ENCODE results near the gene VPS35. TPM values are rescaled to one million over a fixed set of nuclear protein-coding genes. Genes with fewer than 3 reads are reported as not detected.

The VPS35 gene
- total RNA-seq, 1 experiment from 2014 or later = 86.8 TPM

DNA sequence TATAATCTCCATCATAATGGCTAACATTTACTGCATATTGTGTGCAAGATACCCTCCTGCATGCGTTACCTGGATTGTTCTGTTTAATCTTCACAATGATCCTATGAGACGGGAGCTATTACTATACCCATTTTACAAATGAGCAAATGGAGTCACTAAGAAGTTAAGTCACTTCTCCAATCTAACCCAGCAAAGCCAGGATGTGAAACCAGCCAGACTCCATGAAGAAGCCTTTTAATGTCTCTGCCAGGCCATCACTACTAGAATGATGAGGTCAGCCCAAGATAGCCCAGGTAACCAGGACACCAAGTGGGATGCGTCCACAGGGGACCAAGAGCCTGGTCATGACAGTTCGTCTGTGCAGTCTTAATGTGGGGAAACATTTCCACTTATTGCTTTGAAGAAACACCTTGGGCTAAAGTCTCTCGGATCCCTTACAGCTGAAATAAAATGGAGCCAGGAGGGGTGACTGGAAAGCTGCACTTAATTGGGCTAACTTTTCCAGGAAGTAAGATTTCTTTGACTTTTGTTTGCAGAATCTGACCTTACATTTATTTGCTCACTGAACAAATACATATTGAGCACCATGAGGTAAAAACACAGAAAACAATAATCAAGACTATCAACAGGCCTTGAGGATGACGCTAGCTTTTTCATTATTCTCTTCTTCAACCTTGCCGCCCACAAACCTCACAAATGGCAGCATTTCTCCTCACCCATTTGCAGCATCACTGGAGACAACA lies 66.9 kb downstream of the VPS35 start:
- no peaks in the 10 kb centered on the region for H3K27me3 ChIP-seq (ENCODE audit: control insufficient read depth, insufficient read depth, low read length)
- ChIA-PET POLR2A (no interaction called here), CTCF (no interaction called here)

DNA sequence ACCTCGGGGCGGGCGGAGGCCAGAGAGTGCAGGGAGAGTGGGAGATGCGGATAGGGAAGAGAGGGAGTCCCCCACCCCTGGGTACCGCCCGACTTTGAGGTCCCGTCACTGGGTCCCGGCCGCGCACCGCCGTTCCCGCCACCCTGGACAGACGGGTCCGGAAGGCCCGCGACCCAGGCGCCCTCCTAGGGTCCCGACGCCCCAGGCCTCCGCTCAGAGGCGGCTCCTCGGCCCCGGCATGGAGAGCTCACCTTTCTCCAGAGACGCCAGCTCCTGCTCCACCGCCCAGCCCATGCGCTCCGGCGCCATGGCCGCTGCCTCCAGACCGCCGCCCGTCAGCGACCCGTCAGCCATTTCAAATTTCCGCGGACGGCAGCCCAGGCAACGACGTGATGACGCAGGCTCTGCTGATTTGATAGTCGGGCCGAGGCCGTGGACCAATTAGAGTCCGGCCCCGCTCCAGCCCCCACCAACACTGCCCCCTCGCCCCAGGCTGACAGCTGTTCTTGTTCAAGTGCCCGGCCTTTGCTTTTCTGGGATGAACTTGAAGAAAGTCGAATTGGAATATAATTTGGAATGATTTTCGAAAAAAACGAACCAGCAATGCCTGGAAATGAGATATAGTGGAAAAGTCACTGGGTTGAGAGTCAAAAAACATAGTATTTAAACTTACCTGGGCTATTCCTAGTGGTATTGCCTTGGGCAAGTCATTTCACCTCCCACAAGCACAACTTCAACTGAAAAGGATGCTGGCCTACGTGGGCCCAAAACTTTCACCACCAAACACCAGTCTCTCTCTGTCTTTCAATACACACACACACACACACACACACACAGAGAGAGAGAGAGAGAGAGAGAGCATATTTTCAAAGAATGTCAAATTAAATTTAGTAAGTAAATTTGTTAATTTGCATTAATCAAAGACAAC lies 67.7 kb downstream of the VPS35 start, which contains the start of gene SHCBP1:
Gene SHCBP1 (minus strand): TSS at position 374 of the 928 bp plus-strand sequence. CDS start 20 bp downstream, at position 354.
- peak; percentile 59; the same call in 1 of the 2 replicates for TF ChIP-seq POLR2AphosphoS5 (IDR thresholded peaks at IDR 0.05; ENCODE audit: low read depth, low read length)
- TF ChIP-seq REST (IDR thresholded peaks at IDR 0.05; ENCODE audit: insufficient read depth in 1 of 2, low read depth in 2 of 2, low read length in 1 of 2) = no peak
- peak; percentile 99 for TF ChIP-seq SIN3A (IDR thresholded peaks at IDR 0.05; ENCODE audit: borderline replicate concordance, insufficient read depth, low read depth, low read length)
- CTCF ChIA-PET = no interaction called here
- Histone ChIP-seq H3K27ac (ENCODE audit: low read length) (peak within 1 kb of the TSS; percentile 73), H3K36me3 (ENCODE audit: control insufficient read depth, insufficient read depth, low read length) (peaks cover 3% of the 10 kb centered on the region), H3K4me3 (ENCODE audit: low read depth in 2 of 2, low read length in 2 of 2) (peak within 1 kb of the TSS; percentile 72 to 91), H3K27me3 (ENCODE audit: control insufficient read depth, insufficient read depth, low read length) (no peaks in the 10 kb centered on the region), H3K4me1 (ENCODE audit: control insufficient read depth, insufficient read depth, low read length) (peaks cover 7% of the 10 kb centered on the region; the same call in 1 of the 2 replicates), H3K9me3 (ENCODE audit: control insufficient read depth, insufficient read depth, low read depth, low read length) (no peaks in the 10 kb centered on the region)
- ATAC-seq = peak; percentile 95
- no TSS peak for BruUV-seq (replicated peaks)
- intact Hi-C loops (cut with micrococcal nuclease; ENCODE audit: unreplicated experiment) = no loop called here
- in situ Hi-C loops (cut with HindIII; ENCODE audit: low pct_unique_long_range_greater_than_20kb, low sequenced_read_pairs) = no loop called here
- POLR2A ChIA-PET = no interaction called here
- no peak for DNase-seq (ENCODE audit: low read depth, low spot score)

More for the DNA sequence above, 66.9 kb downstream of the VPS35 start:
- in situ Hi-C loops (cut with HindIII; ENCODE audit: low pct_unique_long_range_greater_than_20kb, low sequenced_read_pairs) = no loop called here
- no peak for ATAC-seq
- intact Hi-C loops (cut with micrococcal nuclease; ENCODE audit: unreplicated experiment) = no loop called here
- Histone ChIP-seq H3K9me3 (ENCODE audit: control insufficient read depth, insufficient read depth, low read depth, low read length) (no peaks in the 10 kb centered on the region), H3K27ac (ENCODE audit: low read length) (no peak overlapping the region), H3K4me3 (ENCODE audit: low read depth in 2 of 2, low read length in 2 of 2) (no peak overlapping the region), H3K36me3 (ENCODE audit: control insufficient read depth, insufficient read depth, low read length) (no peaks in the 10 kb centered on the region; the same call in none of the 2 replicates), H3K4me1 (ENCODE audit: control insufficient read depth, insufficient read depth, low read length) (peaks cover 7% of the 10 kb centered on the region; the same call in 1 of the 2 replicates)
- DNase-seq (ENCODE audit: low read depth, low spot score) = no peak
- no TSS peak for BruUV-seq (replicated peaks)
- TF ChIP-seq SIN3A (IDR thresholded peaks at IDR 0.05; ENCODE audit: borderline replicate concordance, insufficient read depth, low read depth, low read length) (no peak), REST (IDR thresholded peaks at IDR 0.05; ENCODE audit: insufficient read depth in 1 of 2, low read depth in 2 of 2, low read length in 1 of 2) (no peak), TCF7L2 (IDR thresholded peaks at IDR 0.05; ENCODE audit: low read depth, low read length) (no peak), POLR2AphosphoS5 (IDR thresholded peaks at IDR 0.05; ENCODE audit: low read depth, low read length) (no peak)
- TF ChIP-seq, protein P1, sequence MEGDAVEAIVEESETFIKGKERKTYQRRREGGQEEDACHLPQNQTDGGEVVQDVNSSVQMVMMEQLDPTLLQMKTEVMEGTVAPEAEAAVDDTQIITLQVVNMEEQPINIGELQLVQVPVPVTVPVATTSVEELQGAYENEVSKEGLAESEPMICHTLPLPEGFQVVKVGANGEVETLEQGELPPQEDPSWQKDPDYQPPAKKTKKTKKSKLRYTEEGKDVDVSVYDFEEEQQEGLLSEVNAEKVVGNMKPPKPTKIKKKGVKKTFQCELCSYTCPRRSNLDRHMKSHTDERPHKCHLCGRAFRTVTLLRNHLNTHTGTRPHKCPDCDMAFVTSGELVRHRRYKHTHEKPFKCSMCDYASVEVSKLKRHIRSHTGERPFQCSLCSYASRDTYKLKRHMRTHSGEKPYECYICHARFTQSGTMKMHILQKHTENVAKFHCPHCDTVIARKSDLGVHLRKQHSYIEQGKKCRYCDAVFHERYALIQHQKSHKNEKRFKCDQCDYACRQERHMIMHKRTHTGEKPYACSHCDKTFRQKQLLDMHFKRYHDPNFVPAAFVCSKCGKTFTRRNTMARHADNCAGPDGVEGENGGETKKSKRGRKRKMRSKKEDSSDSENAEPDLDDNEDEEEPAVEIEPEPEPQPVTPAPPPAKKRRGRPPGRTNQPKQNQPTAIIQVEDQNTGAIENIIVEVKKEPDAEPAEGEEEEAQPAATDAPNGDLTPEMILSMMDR (IDR thresholded peaks at IDR 0.05) = no peak

Measured in Panc1 (cell line).